ENCODE results near the gene CACNA1C. TPM values are rescaled to one million over a fixed set of nuclear protein-coding genes. Genes with fewer than 3 reads are reported as not detected.

Gene CACNA1C
- total RNA-seq, 1 experiment from 2014 or later, result 1.1 TPM

GRCh38 chr12:2114071-2114470 lies 61.3 kb downstream of the CACNA1C start:
- DNase-seq, result no peak
- Histone ChIP-seq H3K9ac (ENCODE audit: extremely low read depth, insufficient read length, low read length) (no peak overlapping the region), H4K91ac (ENCODE audit: insufficient read length, low read depth, low read length) (no peak overlapping the region), H3K27ac (ENCODE audit: insufficient read length, low read depth, low read length) (no peak overlapping the region), H4K8ac (replicated peaks; ENCODE audit: insufficient read length, low read depth, low read length) (no peak overlapping the region), H2BK15ac (ENCODE audit: low read depth, low read length) (no peak overlapping the region), H2BK120ac (ENCODE audit: low read depth, low read length, poor library complexity, severe bottlenecking) (no peak overlapping the region), H3K27me3 (ENCODE audit: insufficient read depth, low read length) (no peaks in the 10 kb centered on the region), H4K20me1 (ENCODE audit: control insufficient read depth, insufficient read depth, insufficient read length) (no peaks in the 10 kb centered on the region), H3K9me3 (ENCODE audit: control insufficient read depth, low read depth, low read length) (no peaks in the 10 kb centered on the region), H3K79me1 (ENCODE audit: insufficient read depth, low read depth, low read length, poor library complexity, severe bottlenecking) (no peaks in the 10 kb centered on the region), H2BK20ac (ENCODE audit: low read depth, low read length, poor library complexity, severe bottlenecking) (no peak overlapping the region), H2AFZ (ENCODE audit: low read length) (no peak overlapping the region), H3K79me2 (ENCODE audit: insufficient read depth, low read length) (no peaks in the 10 kb centered on the region), H3K14ac (ENCODE audit: insufficient read depth, low read length) (no peak overlapping the region), H3K4me1 (ENCODE audit: insufficient read depth, low read length) (no peaks in the 10 kb centered on the region), H3T11ph (ENCODE audit: low read length) (no peak overlapping the region), H3K4ac (ENCODE audit: low read depth, low read length) (no peak overlapping the region), H2BK5ac (ENCODE audit: insufficient read length, low read length) (no peak overlapping the region), H3K23me2 (ENCODE audit: insufficient read length, low read depth, low read length, poor library complexity, severe bottlenecking) (no peaks in the 10 kb centered on the region), H2AK5ac (ENCODE audit: insufficient read length, low read length) (no peak overlapping the region), H3K56ac (ENCODE audit: insufficient read length, low read depth, low read length) (no peak overlapping the region), H2BK12ac (ENCODE audit: insufficient read length, low read depth, low read length) (no peak overlapping the region), H3K18ac (ENCODE audit: insufficient read length, low read depth, low read length) (no peak overlapping the region), H4K5ac (ENCODE audit: insufficient read length, low read depth, low read length) (no peak overlapping the region), H3K4me2 (ENCODE audit: insufficient read depth, insufficient read length, low read length) (no peak overlapping the region), H3K23ac (ENCODE audit: insufficient read length, low read depth, low read length) (no peak overlapping the region)
- peaks cover 1% of the 10 kb centered on the region; the same call in 1 of the 2 replicates for H3K27me3 Mint-ChIP-seq (ENCODE audit: low read depth)
- no peaks in the 10 kb centered on the region for H3K9me3 Mint-ChIP-seq
- H3K36me3 Mint-ChIP-seq (ENCODE audit: insufficient read depth in 1 of 3, low read depth in 3 of 3), result no peaks in the 10 kb centered on the region
- no CpG with 5 or more reads among the region's 2 CpGs for WGBS (ENCODE audit: extremely low coverage, insufficient read length, low lambda C conversion rate)
- TF ChIP-seq CTCF (conservative IDR thresholded peaks at IDR 0.05), result no peak
- H3K4me1 Mint-ChIP-seq, result no peaks in the 10 kb centered on the region; a peak in 1 of 4 replicates
- H3K27ac Mint-ChIP-seq, result peak overlapping the region in 1 of 3 experiments; percentile 57; a peak in 1 of 7 replicates
- H3K4me3 Mint-ChIP-seq, result no peak overlapping the region

Data from H9 (cell line).